ENCODE results near the gene ZFAND3. TPM values are rescaled to one million over a fixed set of nuclear protein-coding genes. Genes with fewer than 3 reads are reported as not detected.

The ZFAND3 gene
- total and polyA plus RNA-seq, 2 experiments from 2014 or later = 16.9 to 28.2 TPM

GRCh38 chr6:38161754-38162492 lies 342.4 kb downstream of the ZFAND3 start:
- ATAC-seq (no peak), DNase-seq (ENCODE audit: low spot score) (no peak)
- H3K79me2 ChIP-seq (replicated peaks; ENCODE audit: insufficient read depth) = no peaks in the 10 kb centered on the region
- H3K27me3 Mint-ChIP-seq (ENCODE audit: insufficient read depth, low read depth, poor library complexity) = peaks cover 18% of the 10 kb centered on the region
- no peak overlapping the region for H3K4me3 Mint-ChIP-seq
- H3K36me3 Mint-ChIP-seq (ENCODE audit: low read depth) = peaks cover 2% of the 10 kb centered on the region; the same call in 1 of the 3 replicates
- H3K9me2 ChIP-seq (ENCODE audit: insufficient read depth) = no peaks in the 10 kb centered on the region
- no peaks in the 10 kb centered on the region for H3K36me3 ChIP-seq (ENCODE audit: insufficient read depth)
- H3K4me3 ChIP-seq = no peak overlapping the region
- TF ChIP-seq JUNB (IDR thresholded peaks at IDR 0.05; ENCODE audit: unreplicated experiment) = no peak
- no peak for TF ChIP-seq POLR2AphosphoS5 (IDR thresholded peaks at IDR 0.05; ENCODE audit: low read depth)
- TF ChIP-seq CREB1 (CRISPR knock-in tag; IDR thresholded peaks at IDR 0.05; ENCODE audit: low read depth) = no peak
- no peak for TF ChIP-seq ZNF331 (CRISPR knock-in tag; IDR thresholded peaks at IDR 0.05; ENCODE audit: low read depth)
- no peak for TF ChIP-seq NANOG (IDR thresholded peaks at IDR 0.05; ENCODE audit: borderline replicate concordance)
- no peak for TF ChIP-seq ZNF462 (CRISPR knock-in tag; IDR thresholded peaks at IDR 0.05)
- TF ChIP-seq EZH2 (IDR thresholded peaks at IDR 0.05; ENCODE audit: low read depth, unreplicated experiment) = no peak
- no peak for TF ChIP-seq STAT1 (IDR thresholded peaks at IDR 0.05; ENCODE audit: unreplicated experiment)
- no peak for TF ChIP-seq ZNF114 (CRISPR knock-in tag; IDR thresholded peaks at IDR 0.05)
- TF ChIP-seq EZH2phosphoT487 (IDR thresholded peaks at IDR 0.05; ENCODE audit: unreplicated experiment) = no peak
- TF ChIP-seq ETS1 (IDR thresholded peaks at IDR 0.05) = no peak
- TF ChIP-seq REST (IDR thresholded peaks at IDR 0.05; ENCODE audit: unreplicated experiment) = no peak
- TF ChIP-seq CTCF (conservative IDR thresholded peaks at IDR 0.05; ENCODE audit: low read depth in 2 of 2) = no peak
- no peak overlapping the region for H3K4me2 ChIP-seq
- no peaks in the 10 kb centered on the region for H3F3A ChIP-seq (replicated peaks; ENCODE audit: low read depth)
- H3K4me1 ChIP-seq (ENCODE audit: insufficient read depth) = no peaks in the 10 kb centered on the region
- no peaks in the 10 kb centered on the region for H3K27me3 ChIP-seq (ENCODE audit: insufficient read depth)
- H3K9me3 Mint-ChIP-seq = no peaks in the 10 kb centered on the region; the same call in 2 of the 3 replicates
- H2AFZ ChIP-seq = no peak overlapping the region
- peaks cover 4% of the 10 kb centered on the region; the same call in 2 of the 3 replicates for H3K4me1 Mint-ChIP-seq
- H4K20me1 ChIP-seq (replicated peaks; ENCODE audit: insufficient read depth) = no peaks in the 10 kb centered on the region
- no peak overlapping the region for H3K27ac ChIP-seq (ENCODE audit: low read depth)
- peak overlapping the region; percentile 75; the same call in 1 of the 2 replicates for H3K27ac Mint-ChIP-seq

Data from GM23338 (cell line).